Gastroesophageal sphincter (tissue), 3 donors: ENCODE measurements around the gene NDOR1.

Experiments
- CTCF ChIP-seq, 4 experiments: fragments of 200-600 bp in 2 of 4; fragments of 450-650 bp in 2 of 4; sonication (generic) in 1 of 4; IDR thresholded peaks; one replicate each; pipeline ENCODE4 v1.5.1; 2017 to 2019; ENCODE audit warnings: antibody characterized with exemption in 4 of 4, mild to moderate bottlenecking in 2 of 4, moderate library complexity in 2 of 4
- POLR2AphosphoS5 ChIP-seq: sonication (generic); formaldehyde crosslinking; IDR thresholded peaks from one replicate; pipeline ENCODE4 v1.6.1; 2017; ENCODE audit warnings: antibody characterized with exemption

GRCh38 chr9:137164370-137165249 lies 40.9 kb upstream of the NDOR1 start:
- TF ChIP-seq POLR2AphosphoS5: no peak
- no peak for TF ChIP-seq CTCF (IDR thresholded peaks at IDR 0.05)
